GM04503 (cell line): ENCODE data around the gene LRP8.

Experiments used
- DNase-seq: peaks from one replicate; pipeline ENCODE4 v3.0.0-alpha.2; 2012; ENCODE audit warnings: low read depth

The LRP8 gene

DNA sequence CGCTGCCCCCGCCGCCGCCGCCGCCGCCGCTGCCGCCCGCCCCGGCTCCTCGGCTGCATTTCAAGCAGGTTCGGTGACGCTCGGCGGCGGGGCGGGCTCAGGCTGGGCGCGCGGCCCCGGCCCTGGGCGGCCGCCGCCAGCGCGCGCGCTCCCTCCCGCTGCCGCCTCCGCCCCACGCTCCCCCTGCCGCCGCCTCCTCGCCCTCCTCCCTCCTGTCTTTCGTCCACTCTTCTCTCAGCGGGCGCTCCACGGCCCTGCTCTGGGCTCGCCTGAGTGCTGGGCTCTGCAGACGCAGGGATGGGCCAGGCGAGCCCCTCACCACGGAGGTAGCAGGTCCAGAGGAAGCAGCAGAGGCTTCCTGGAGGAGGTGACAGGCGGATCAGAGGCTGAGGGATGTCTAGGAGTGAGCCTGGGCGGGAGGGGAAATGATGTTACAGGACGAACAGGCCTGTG lies at the start of gene LRP8:
LRP8 (minus strand) TSS at position 62 of the 453 bp plus-strand sequence. CDS start 158 bp downstream, outside the sequence.
- DNase-seq = no peak

- DNase-seq = no peak
Observed at GRCh38 chr1:53377438-53377841, 49.6 kb upstream of the LRP8 start.

- DNase-seq = no peak
Observed at GRCh38 chr1:53376742-53377437, 49.0 kb upstream of the LRP8 start.

- no peak for DNase-seq
Observed at GRCh38 chr1:53376041-53376461, 48.2 kb upstream of the LRP8 start.

GRCh38 chr1:53375440-53375839 lies 47.6 kb upstream of the LRP8 start:
- DNase-seq = no peak

DNA sequence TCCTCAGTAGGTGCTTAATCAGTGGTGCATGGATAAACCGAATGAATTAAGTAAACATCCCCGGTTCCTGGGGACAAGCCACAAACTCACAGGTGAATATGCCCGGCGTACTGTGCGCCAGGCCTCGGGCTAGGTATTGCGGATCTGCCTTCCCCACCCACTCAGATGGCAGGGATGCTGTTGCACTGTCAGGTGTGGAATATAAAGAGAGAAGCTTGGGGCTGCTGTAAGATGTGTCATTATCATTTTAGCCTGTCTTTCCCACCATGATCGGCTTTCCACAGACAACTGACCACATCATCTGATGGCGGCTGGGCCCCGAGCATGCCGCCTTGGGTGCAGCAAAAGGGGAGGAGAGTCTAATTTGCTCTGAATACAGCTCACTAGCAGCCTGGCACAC lies 45.4 kb upstream of the LRP8 start:
- DNase-seq = no peak

DNA sequence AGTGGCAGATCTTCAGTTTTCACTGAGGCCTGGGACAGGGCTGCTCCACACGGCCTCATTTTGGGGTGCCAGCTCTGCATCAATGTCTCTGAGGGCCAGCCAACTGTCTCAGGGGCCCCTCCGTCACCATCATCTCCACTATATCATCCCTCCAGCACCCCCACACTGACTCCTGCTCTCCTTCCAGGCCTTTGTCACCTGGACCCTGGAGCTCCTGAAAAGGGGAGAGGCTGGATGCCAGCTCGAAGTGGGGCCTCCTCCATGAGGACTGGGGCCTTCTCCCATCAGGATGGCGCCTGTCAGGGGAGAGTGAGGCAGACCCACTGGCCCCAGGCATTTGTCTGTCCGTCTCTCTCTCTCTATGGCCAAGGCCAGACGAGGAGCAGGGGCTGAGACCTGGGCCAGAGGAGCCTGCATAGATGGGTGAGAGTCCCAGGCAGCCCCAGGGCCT lies 44.7 kb upstream of the LRP8 start:
- DNase-seq = no peak

DNA sequence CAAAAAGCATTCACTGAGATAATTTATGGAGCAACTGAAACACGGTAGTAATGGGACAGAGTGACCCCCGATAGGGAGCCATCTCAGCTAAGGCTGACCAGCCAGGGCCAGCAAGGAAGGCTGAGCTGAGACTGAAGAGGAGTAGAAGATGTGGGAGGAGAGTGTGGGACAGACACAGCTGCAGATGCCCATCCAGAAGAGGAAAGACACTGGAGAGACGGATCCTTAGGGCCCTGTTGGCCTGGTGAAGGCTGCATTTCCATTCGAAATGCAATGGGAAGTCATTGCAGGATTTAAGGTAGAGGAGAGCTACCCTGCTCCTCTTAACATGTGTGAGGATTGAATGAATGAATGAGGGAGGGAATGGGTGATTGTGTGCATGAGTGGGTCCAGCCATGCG lies 44.0 kb upstream of the LRP8 start:
- no peak for DNase-seq

- DNase-seq = no peak
Observed at GRCh38 chr1:53371121-53371666, 43.3 kb upstream of the LRP8 start.

DNA sequence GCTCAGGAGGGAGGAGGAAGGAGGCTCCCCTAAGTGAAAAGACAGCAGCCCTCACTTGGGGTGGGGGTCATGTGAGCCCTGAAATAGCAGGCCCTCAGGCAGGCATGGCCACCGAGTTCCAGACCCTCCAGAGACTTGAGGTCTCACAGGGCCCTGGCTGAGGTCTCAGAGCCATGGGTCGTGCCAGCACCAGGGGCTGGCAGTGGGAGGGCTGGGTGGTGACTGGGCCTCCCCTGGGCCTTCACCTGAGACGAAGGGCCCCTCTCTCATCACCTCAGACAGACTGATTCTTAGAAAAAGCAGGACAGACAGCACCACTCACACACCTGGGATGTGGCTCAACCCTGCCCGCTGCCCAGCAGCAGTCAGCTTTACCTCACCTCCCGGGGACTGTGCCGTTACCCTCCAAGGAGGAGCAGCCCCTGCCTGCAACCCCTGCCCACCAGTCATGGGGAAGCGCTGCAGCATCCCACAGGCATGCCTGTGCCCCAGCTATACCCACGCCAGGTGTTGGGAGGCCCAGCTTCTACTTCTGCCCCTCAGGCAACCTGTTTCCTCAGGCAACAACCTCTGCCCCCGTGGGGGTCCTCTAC lies 42.6 kb upstream of the LRP8 start:
- no peak for DNase-seq

- DNase-seq = no peak
Observed at GRCh38 chr1:53369761-53370160, 41.9 kb upstream of the LRP8 start.

DNA sequence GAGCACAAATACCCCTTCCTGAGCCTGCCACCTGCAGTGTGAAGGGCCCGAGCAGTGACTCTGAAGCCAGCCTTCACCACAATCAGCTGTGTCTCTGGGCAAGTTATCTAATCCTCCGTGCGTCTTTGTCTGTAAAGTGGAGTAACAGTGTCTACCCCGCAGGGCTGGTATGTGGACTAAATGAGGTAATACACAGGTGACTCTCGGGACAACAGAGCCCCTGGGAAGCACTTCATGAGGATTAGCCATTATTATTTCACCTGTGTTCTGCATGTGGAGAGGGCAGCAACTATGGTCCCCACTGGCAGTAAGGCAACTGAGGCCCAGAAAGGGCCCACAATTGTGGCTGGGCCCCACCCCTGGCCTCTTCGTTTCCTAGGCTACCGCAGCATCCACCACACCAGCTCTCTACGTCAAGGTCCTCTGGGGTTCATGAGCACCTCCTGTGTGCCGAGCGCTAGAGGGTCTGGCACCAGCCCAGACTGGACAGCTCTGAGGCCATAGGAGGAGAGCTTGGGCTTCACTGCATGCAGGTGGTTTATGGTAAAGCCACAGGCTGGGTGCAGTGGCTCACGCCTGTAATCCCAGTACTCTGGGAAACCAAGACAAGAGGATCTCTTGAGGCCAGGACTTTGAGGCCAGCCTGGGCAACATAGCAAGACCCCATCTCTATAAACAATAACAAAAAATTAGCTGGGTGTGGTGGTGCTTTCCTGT lies 41.3 kb upstream of the LRP8 start:
- no peak for DNase-seq

- no peak for DNase-seq
Observed at GRCh38 chr1:53368314-53369033, 40.6 kb upstream of the LRP8 start.

DNA sequence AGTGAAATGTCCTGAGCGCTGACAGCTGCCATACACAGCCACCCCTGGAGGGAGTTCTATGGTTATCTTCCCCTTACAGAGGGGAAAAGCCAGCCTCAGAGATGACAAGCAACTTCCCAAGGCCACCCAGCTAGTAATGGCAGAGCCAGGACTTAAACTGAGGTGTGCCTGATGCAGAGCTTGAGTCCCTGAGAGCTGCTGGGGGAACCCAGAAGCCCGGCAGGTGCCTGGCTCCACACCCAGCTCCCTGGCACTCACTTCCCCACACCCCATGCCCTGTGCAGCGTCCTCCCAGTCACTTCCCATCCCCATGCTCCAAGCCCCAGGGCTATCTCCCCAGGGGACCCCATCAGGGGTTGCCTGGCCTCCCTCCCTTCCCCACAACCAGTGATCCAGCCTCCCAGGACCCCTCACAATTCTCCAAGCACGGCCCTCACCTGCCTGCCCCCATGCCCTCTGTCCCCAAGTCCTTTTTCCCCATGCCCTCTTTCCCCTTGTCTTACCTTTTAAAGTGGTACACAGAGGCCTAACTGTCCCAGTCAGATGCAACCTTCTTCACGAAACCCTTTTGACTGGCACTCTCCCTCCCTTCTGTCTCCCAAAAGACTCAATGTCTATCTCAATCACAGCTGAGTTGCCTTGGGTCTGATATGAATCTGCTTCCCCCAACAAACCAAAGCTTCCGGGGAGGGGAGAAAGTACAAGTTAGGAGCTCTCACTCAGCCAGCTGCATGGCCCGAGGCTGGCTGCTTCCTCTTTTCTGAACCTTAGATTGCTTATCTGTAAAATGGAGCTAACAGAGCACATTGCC lies 39.8 kb upstream of the LRP8 start:
- DNase-seq = no peak

GRCh38 chr1:53366901-53367502 lies 39.1 kb upstream of the LRP8 start:
- no peak for DNase-seq

DNA sequence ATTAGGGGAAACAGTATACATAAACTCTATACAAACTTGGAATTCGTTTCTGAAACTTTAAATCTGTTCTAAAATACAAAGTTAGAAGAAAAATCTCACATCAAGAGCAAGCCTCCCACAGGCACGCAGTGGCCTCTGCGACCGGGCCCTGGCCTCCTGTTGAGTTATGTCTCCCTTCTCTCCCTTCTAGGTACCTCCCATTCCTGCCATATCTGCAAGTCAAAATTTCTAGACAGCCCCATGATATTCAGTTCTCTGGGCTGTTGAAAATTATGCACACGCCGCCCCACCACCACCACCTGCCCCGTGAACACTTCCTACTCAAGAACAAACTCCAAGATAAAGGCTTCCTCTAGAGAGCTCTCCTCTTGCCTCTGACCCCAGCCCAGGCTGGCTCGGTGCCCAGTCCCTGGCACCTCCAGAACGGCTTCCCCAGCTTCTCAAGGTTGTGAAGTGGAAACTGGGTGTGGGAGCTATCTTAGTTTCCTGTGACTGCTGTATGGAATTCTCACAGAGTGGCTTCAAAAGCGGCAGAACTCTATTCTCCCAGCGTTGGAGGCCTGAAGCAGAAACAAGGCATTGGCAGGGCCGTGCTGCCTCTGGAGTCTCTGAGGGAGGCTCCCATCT lies 37.7 kb upstream of the LRP8 start:
- no peak for DNase-seq

GRCh38 chr1:53362851-53363642 lies 35.2 kb upstream of the LRP8 start:
- DNase-seq = no peak

DNA sequence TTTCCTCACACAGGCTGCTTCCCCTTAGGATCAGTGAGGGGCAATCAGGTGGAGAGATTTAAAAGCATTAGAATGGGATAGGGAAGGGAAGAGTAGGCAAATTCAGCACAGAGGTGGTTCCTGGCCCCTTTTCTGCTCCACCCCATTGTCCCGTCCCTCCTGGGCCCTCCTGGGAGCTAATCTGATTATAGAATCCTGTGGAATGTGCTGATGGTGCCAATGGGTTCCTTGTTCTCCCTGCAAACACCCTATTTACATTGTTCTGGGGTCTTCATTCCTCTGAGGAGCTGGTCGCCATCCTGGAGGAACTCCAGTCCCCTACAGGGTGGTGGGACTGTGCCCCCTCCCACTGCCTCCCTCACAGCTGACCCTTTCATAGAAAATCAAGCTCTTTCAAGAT lies 34.4 kb upstream of the LRP8 start:
- no peak for DNase-seq

GRCh38 chr1:53361541-53361961 lies 33.7 kb upstream of the LRP8 start:
- no peak for DNase-seq

GRCh38 chr1:53359934-53360276 lies 32.0 kb upstream of the LRP8 start:
- no peak for DNase-seq
